Ovary (tissue), 3 donors: ENCODE results near the gene SERPINA4.

ENCODE experiments used
- EP300 ChIP-seq: sonication (generic); formaldehyde crosslinking; IDR thresholded peaks from one replicate; pipeline ENCODE4 v1.6.1; 2017; ENCODE audit warnings: antibody characterized with exemption
- POLR2A ChIP-seq: fragments of 450-650 bp; IDR thresholded peaks from one replicate; pipeline ENCODE4 v1.6.1; 2017; ENCODE audit warnings: antibody characterized with exemption, mild to moderate bottlenecking, moderate library complexity
- TF ChIP-seq, protein P1 (sequence below), 3 donors: fragments of 450-650 bp in 2 of 3; fragments of 200-600 bp in 1 of 3; IDR thresholded peaks; one replicate each; pipeline versions ENCODE4 v1.5.1 to v1.8.0; 2016 to 2022; ENCODE audit warnings: antibody characterized with exemption in 3 of 3, mild to moderate bottlenecking in 1 of 3
- donor health status: DM: no; HTN: no; CAD: no.

DNA sequence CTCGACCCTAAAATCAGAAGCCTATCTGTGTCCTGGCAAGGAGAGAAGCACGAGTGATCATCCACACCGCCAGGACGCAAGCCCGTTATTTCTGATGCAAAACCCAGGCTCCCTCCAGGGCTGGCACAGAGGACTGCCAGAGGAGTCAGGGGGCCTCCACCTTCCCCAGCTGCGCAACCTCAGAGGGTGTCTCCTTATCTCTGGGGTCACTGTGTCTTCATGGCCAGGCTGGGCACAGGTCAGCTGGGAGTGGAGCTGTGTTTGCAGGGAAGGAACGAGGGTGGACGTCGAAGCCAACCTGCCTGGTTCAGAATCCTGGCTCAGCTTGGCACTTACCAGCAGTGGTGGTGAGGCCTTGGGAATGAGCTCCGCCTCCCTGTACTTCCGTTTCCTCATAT, 38.9 kb downstream of the SERPINA4 start:
- TF ChIP-seq POLR2A (no peak), EP300 (no peak)
- TF ChIP-seq, protein P1, sequence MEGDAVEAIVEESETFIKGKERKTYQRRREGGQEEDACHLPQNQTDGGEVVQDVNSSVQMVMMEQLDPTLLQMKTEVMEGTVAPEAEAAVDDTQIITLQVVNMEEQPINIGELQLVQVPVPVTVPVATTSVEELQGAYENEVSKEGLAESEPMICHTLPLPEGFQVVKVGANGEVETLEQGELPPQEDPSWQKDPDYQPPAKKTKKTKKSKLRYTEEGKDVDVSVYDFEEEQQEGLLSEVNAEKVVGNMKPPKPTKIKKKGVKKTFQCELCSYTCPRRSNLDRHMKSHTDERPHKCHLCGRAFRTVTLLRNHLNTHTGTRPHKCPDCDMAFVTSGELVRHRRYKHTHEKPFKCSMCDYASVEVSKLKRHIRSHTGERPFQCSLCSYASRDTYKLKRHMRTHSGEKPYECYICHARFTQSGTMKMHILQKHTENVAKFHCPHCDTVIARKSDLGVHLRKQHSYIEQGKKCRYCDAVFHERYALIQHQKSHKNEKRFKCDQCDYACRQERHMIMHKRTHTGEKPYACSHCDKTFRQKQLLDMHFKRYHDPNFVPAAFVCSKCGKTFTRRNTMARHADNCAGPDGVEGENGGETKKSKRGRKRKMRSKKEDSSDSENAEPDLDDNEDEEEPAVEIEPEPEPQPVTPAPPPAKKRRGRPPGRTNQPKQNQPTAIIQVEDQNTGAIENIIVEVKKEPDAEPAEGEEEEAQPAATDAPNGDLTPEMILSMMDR (IDR thresholded peaks at IDR 0.05): no peak
